H9 (cell line): ENCODE measurements around the gene IL24. TPM values are rescaled to one million over a fixed set of nuclear protein-coding genes. Genes with fewer than 3 reads are reported as not detected.

Experiments
- DNase-seq: peaks from one replicate; pipeline ENCODE4 v3.0.0-alpha.2; 2017
- H2AFZ ChIP-seq: one replicate; pipeline ENCODE4 v1.6.1; 2013; ENCODE audit warnings: mild to moderate bottlenecking, low read length, control low read depth, moderate library complexity
- H2AK5ac ChIP-seq: 2 replicates; pipeline ENCODE4 v1.6.1; 2013; ENCODE audit warnings: low read length, control low read depth, mixed read lengths; ENCODE audit not compliant: insufficient read length
- H2BK120ac ChIP-seq: one replicate; pipeline ENCODE4 v1.6.1; 2013; ENCODE audit warnings: low read depth, mild to moderate bottlenecking, low read length, control low read depth, inconsistent platforms; ENCODE audit not compliant: poor library complexity, severe bottlenecking
- H2BK12ac ChIP-seq: 2 replicates; pipeline ENCODE4 v1.6.1; 2013; ENCODE audit warnings: low read length, control low read depth, mixed read lengths, low read depth; ENCODE audit not compliant: insufficient read length
- H2BK15ac ChIP-seq: 2 replicates; pipeline ENCODE4 v1.6.1; 2013; ENCODE audit warnings: low read depth, low read length, control low read depth
- H2BK20ac ChIP-seq: one replicate; pipeline ENCODE4 v1.6.1; 2013; ENCODE audit warnings: low read depth, mild to moderate bottlenecking, low read length, control low read depth, inconsistent platforms; ENCODE audit not compliant: poor library complexity, severe bottlenecking
- H2BK5ac ChIP-seq: 2 replicates; pipeline ENCODE4 v1.6.1; 2013; ENCODE audit warnings: low read length, control low read depth, mixed read lengths; ENCODE audit not compliant: insufficient read length
- H3K14ac ChIP-seq: 2 replicates; pipeline ENCODE4 v1.6.1; 2013; ENCODE audit warnings: low read length, control low read depth; ENCODE audit not compliant: insufficient read depth
- H3K18ac ChIP-seq: 2 replicates; pipeline ENCODE4 v1.6.1; 2013; ENCODE audit warnings: low read depth, mild to moderate bottlenecking, mixed read lengths, low read length, control low read depth; ENCODE audit not compliant: insufficient read length
- H3K23ac ChIP-seq: 2 replicates; pipeline ENCODE4 v1.6.1; 2013; ENCODE audit warnings: low read length, control low read depth, mixed read lengths, low read depth; ENCODE audit not compliant: insufficient read length
- H3K23me2 ChIP-seq: 2 replicates; pipeline ENCODE4 v1.6.1; 2013; ENCODE audit warnings: low read depth, mild to moderate bottlenecking, mixed read lengths, low read length, control low read depth; ENCODE audit not compliant: insufficient read length, poor library complexity, severe bottlenecking
- H3K27ac ChIP-seq: 2 replicates; pipeline ENCODE4 v1.5.1; 2013; ENCODE audit warnings: low read length, control low read depth, mixed read lengths, low read depth; ENCODE audit not compliant: insufficient read length
- H3K27me3 ChIP-seq: 2 replicates; pipeline ENCODE4 v1.6.1; 2013; ENCODE audit warnings: low read length, control low read depth, inconsistent platforms; ENCODE audit not compliant: insufficient read depth
- H3K4ac ChIP-seq: 2 replicates; pipeline ENCODE4 v1.6.1; 2013; ENCODE audit warnings: low read depth, mild to moderate bottlenecking, control low read depth, inconsistent platforms, low read length, moderate library complexity
- H3K4me1 ChIP-seq: 2 replicates; pipeline ENCODE4 v1.6.1; 2013; ENCODE audit warnings: low read length, control low read depth, inconsistent platforms; ENCODE audit not compliant: insufficient read depth
- H3K4me2 ChIP-seq: 2 replicates; pipeline ENCODE4 v1.6.1; 2013; ENCODE audit warnings: low read length, control low read depth, mixed read lengths; ENCODE audit not compliant: insufficient read length, insufficient read depth
- H3K56ac ChIP-seq: 2 replicates; pipeline ENCODE4 v1.6.1; 2013; ENCODE audit warnings: low read depth, mild to moderate bottlenecking, mixed read lengths, low read length, control low read depth; ENCODE audit not compliant: insufficient read length
- H3K79me1 ChIP-seq: 2 replicates; pipeline ENCODE4 v1.6.1; 2013; ENCODE audit warnings: low read depth, mild to moderate bottlenecking, moderate library complexity, low read length, control low read depth, inconsistent platforms; ENCODE audit not compliant: insufficient read depth, poor library complexity, severe bottlenecking
- H3K79me2 ChIP-seq: 2 replicates; pipeline ENCODE4 v1.6.1; 2013; ENCODE audit warnings: low read length, control low read depth, inconsistent platforms; ENCODE audit not compliant: insufficient read depth
- H3K9ac ChIP-seq: 2 replicates; pipeline ENCODE4 v1.6.1; 2013; ENCODE audit warnings: low read length, control low read depth, mixed read lengths; ENCODE audit not compliant: insufficient read length; ENCODE audit errors: extremely low read depth
- H3K9me3 ChIP-seq: one replicate; pipeline ENCODE4 v1.6.1; 2013; ENCODE audit warnings: low read depth, low read length, inconsistent platforms; ENCODE audit not compliant: control insufficient read depth
- H3T11ph ChIP-seq: one replicate; pipeline ENCODE4 v1.6.1; 2013; ENCODE audit warnings: mild to moderate bottlenecking, low read length, control low read depth, inconsistent platforms
- H4K20me1 ChIP-seq: one replicate; pipeline ENCODE4 v1.6.1; 2013; ENCODE audit not compliant: control insufficient read depth, insufficient read length, insufficient read depth
- H4K5ac ChIP-seq: 2 replicates; pipeline ENCODE4 v1.6.1; 2013; ENCODE audit warnings: low read depth, mild to moderate bottlenecking, mixed read lengths, low read length, control low read depth; ENCODE audit not compliant: insufficient read length
- H4K8ac ChIP-seq: replicated peaks from 2 replicates; pipeline ENCODE4 v1.6.1; 2013; ENCODE audit warnings: low read length, control low read depth, mixed read lengths, low read depth; ENCODE audit not compliant: insufficient read length
- H4K91ac ChIP-seq: 2 replicates; pipeline ENCODE4 v1.6.1; 2013; ENCODE audit warnings: low read depth, mild to moderate bottlenecking, moderate library complexity, mixed read lengths, low read length, control low read depth; ENCODE audit not compliant: insufficient read length
- H3K27ac Mint-ChIP-seq, 3 experiments: 2 replicates in 2 of 3; 3 replicates in 1 of 3; pipeline ENCODE4 v1.8.0; 2020 to 2021; ENCODE audit warnings: mixed read lengths in 3 of 3, mild to moderate bottlenecking in 1 of 3, moderate library complexity in 1 of 3
- H3K27me3 Mint-ChIP-seq: 2 replicates; pipeline ENCODE4 v1.8.0; 2021; ENCODE audit warnings: low read depth, mild to moderate bottlenecking, moderate library complexity, mixed read lengths
- H3K36me3 Mint-ChIP-seq, 3 experiments: 2 replicates in 2 of 3; 3 replicates in 1 of 3; pipeline ENCODE4 v1.8.0; 2020 to 2021; ENCODE audit warnings: low read depth in 3 of 3, mixed read lengths in 3 of 3; ENCODE audit not compliant: insufficient read depth in 1 of 3
- H3K4me1 Mint-ChIP-seq, 2 experiments: 2 replicates each; pipeline ENCODE4 v1.8.0; 2020; ENCODE audit warnings: mixed read lengths in 2 of 2
- H3K4me3 Mint-ChIP-seq, 2 experiments: 2 replicates in 1 of 2; 3 replicates in 1 of 2; pipeline ENCODE4 v1.8.0; 2020 to 2021; ENCODE audit warnings: mild to moderate bottlenecking in 2 of 2, mixed read lengths in 2 of 2, moderate library complexity in 1 of 2
- H3K9me3 Mint-ChIP-seq, 2 experiments: 2 replicates in 1 of 2; 3 replicates in 1 of 2; pipeline ENCODE4 v1.8.0; 2020; ENCODE audit warnings: mild to moderate bottlenecking in 2 of 2, mixed read lengths in 2 of 2, moderate library complexity in 1 of 2
- WGBS: extraction: QIAGEN DNeasy Blood & Tissue Kit; methylation state at CpG from one replicate; pipeline ENCODE4 v1.1.7; 2013; ENCODE audit warnings: missing lambda C conversion rate, low lambda C conversion rate, mixed read lengths; ENCODE audit not compliant: insufficient read length; ENCODE audit errors: extremely low coverage; 5-methylcytosine and 5-hydroxymethylcytosine counted together
- total RNA-seq: library from RNA; stranded (reverse); gene quantifications from 2 replicates; pipeline ENCODE4 v1.2.1, GENCODE V29; 2021
- TF ChIP-seq, protein P1 (sequence below): fragments of 200-600 bp; sonication (generic); conservative IDR thresholded peaks from 3 replicates; pipeline ENCODE4 v1.8.0; 2021; ENCODE audit warnings: antibody characterized with exemption, mild to moderate bottlenecking

IL24 gene
- total RNA-seq, 1 experiment from 2014 or later = not detected

DNA sequence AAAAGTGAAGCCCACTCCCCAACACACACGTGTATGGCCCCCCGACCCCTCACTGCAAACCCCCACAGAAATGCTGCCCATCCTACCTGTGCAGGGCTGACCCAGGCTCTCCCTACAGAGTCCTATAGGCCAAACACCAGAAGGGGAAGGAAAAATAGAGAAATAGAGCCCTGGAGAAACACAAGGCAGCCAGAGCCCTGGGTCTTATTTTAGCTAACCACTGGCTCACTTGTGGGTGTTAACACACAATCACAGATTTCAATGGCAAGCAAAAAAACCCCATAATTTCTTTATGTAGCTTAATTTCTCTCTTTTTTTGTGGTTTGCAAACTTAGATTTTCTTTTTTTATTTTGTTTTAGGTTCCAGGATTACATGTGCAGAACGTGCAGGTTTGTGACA, 50.0 kb downstream of the IL24 start:
- H3K27me3 ChIP-seq = no peaks in the 10 kb centered on the region
- no peaks in the 10 kb centered on the region for H3K9me3 ChIP-seq
- H3K4me1 Mint-ChIP-seq = no peaks in the 10 kb centered on the region
- no peak overlapping the region for H2BK120ac ChIP-seq
- H3K4ac ChIP-seq = no peak overlapping the region
- no peak overlapping the region for H2BK5ac ChIP-seq
- no peak overlapping the region for H3K56ac ChIP-seq
- no peak overlapping the region for H4K91ac ChIP-seq
- no peak overlapping the region for H2AFZ ChIP-seq
- H3K9me3 Mint-ChIP-seq = no peaks in the 10 kb centered on the region
- H3K18ac ChIP-seq = no peak overlapping the region
- no peak overlapping the region for H2BK12ac ChIP-seq
- no peak overlapping the region for H2AK5ac ChIP-seq
- no peak overlapping the region for H3K14ac ChIP-seq
- H2BK15ac ChIP-seq = no peak overlapping the region
- no CpG with 5 or more reads among the region's 3 CpGs for WGBS
- H3T11ph ChIP-seq = no peak overlapping the region
- peaks cover 30% of the 10 kb centered on the region for H3K27me3 Mint-ChIP-seq
- TF ChIP-seq, protein P1, sequence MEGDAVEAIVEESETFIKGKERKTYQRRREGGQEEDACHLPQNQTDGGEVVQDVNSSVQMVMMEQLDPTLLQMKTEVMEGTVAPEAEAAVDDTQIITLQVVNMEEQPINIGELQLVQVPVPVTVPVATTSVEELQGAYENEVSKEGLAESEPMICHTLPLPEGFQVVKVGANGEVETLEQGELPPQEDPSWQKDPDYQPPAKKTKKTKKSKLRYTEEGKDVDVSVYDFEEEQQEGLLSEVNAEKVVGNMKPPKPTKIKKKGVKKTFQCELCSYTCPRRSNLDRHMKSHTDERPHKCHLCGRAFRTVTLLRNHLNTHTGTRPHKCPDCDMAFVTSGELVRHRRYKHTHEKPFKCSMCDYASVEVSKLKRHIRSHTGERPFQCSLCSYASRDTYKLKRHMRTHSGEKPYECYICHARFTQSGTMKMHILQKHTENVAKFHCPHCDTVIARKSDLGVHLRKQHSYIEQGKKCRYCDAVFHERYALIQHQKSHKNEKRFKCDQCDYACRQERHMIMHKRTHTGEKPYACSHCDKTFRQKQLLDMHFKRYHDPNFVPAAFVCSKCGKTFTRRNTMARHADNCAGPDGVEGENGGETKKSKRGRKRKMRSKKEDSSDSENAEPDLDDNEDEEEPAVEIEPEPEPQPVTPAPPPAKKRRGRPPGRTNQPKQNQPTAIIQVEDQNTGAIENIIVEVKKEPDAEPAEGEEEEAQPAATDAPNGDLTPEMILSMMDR = no peak
- H3K9ac ChIP-seq = no peak overlapping the region
- no peak overlapping the region for H4K5ac ChIP-seq
- H3K23ac ChIP-seq = no peak overlapping the region
- H3K79me2 ChIP-seq = no peaks in the 10 kb centered on the region
- no peaks in the 10 kb centered on the region for H3K4me1 ChIP-seq
- H3K79me1 ChIP-seq = no peaks in the 10 kb centered on the region
- H4K8ac ChIP-seq = no peak overlapping the region
- no peaks in the 10 kb centered on the region; a peak in 1 of 7 replicates for H3K36me3 Mint-ChIP-seq
- H3K27ac ChIP-seq = no peak overlapping the region
- H3K4me2 ChIP-seq = no peak overlapping the region
- no peak overlapping the region; a peak in 1 of 7 replicates for H3K27ac Mint-ChIP-seq
- DNase-seq = no peak
- no peaks in the 10 kb centered on the region for H3K23me2 ChIP-seq
- H2BK20ac ChIP-seq = no peak overlapping the region
- H4K20me1 ChIP-seq = no peaks in the 10 kb centered on the region
- no peak overlapping the region for H3K4me3 Mint-ChIP-seq
